GM10266 (cell line): ENCODE data around the gene GGCT.

ENCODE experiments used
- DNase-seq: peaks from one replicate; pipeline ENCODE4 v3.0.0; 2012; ENCODE audit errors: extremely low spot score
- TF ChIP-seq, protein P1 (sequence below): IDR thresholded peaks from 2 replicates; pipeline ENCODE4 v1.5.1; 2012; ENCODE audit warnings: mild to moderate bottlenecking, low read depth; ENCODE audit not compliant: control insufficient read depth, insufficient read depth; ENCODE audit errors: missing control alignments

GGCT gene

GRCh38 chr7:30526163-30526562 lies 21.5 kb upstream of the GGCT start:
- TF ChIP-seq, protein P1, sequence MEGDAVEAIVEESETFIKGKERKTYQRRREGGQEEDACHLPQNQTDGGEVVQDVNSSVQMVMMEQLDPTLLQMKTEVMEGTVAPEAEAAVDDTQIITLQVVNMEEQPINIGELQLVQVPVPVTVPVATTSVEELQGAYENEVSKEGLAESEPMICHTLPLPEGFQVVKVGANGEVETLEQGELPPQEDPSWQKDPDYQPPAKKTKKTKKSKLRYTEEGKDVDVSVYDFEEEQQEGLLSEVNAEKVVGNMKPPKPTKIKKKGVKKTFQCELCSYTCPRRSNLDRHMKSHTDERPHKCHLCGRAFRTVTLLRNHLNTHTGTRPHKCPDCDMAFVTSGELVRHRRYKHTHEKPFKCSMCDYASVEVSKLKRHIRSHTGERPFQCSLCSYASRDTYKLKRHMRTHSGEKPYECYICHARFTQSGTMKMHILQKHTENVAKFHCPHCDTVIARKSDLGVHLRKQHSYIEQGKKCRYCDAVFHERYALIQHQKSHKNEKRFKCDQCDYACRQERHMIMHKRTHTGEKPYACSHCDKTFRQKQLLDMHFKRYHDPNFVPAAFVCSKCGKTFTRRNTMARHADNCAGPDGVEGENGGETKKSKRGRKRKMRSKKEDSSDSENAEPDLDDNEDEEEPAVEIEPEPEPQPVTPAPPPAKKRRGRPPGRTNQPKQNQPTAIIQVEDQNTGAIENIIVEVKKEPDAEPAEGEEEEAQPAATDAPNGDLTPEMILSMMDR: no peak
- DNase-seq: no peak

- DNase-seq: no peak
- TF ChIP-seq, protein P1: no peak
These were observed 20.8 kb upstream of the GGCT start for GRCh38 chr7:30525429-30525828.

GRCh38 chr7:30524545-30524944 lies 19.9 kb upstream of the GGCT start:
- TF ChIP-seq, protein P1: no peak
- no peak for DNase-seq

DNA sequence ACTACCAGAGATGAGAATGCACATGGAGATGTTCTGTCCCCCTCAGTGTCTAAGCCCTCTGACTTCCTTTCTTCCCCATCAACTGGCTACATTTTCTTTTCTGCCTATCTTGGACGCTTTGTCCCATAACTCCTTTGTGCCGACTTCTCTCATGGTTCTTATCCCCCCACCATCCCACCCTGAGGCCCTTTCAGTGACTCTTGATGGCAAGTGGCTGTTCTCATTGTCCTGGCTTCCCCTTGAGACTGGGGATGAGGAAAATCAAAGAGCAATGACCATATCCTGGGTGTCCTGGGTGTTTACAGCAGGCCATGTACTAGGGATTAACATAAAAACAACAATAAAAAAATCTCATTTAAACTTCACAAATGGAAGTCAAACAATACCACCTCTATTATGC lies 18.8 kb upstream of the GGCT start:
- TF ChIP-seq, protein P1: no peak
- no peak for DNase-seq

GRCh38 chr7:30522159-30522558 lies 17.5 kb upstream of the GGCT start:
- DNase-seq: no peak
- TF ChIP-seq, protein P1: no peak

- DNase-seq: no peak
- TF ChIP-seq, protein P1: no peak
These were observed 16.9 kb upstream of the GGCT start for GRCh38 chr7:30521532-30521931.

- TF ChIP-seq, protein P1: no peak
- DNase-seq: no peak
These were observed 14.5 kb upstream of the GGCT start for GRCh38 chr7:30519122-30519521.
